SK-N-SH (cell line): ENCODE data around the gene PHF12. TPM values are rescaled to one million over a fixed set of nuclear protein-coding genes. Genes with fewer than 3 reads are reported as not detected.

Experiments
- CTCF ChIA-PET: fragments of 300-600, 350-600 bp; formaldehyde crosslinking; extraction: SDS; loops from one replicate; lab custom pipeline; 2021; lab: Yijun Ruan, JAX
- POLR2A ChIA-PET: fragments of 350-600 bp; sonication (Branson Sonifier 250); formaldehyde crosslinking; extraction: SDS; loops from one replicate; lab custom pipeline; 2020; ENCODE audit warnings: antibody characterized with exemption, inconsistent platforms; lab: Yijun Ruan, JAX
- DNase-seq: peaks from one replicate; pipeline ENCODE4 v3.0.0; 2012
- H2AFZ ChIP-seq: fragments of 200-600 bp; sonication (generic); 2 replicates; pipeline ENCODE4 v1.8.1; 2016; ENCODE audit warnings: antibody characterized with exemption, mild to moderate bottlenecking, low read depth
- H3F3A ChIP-seq: fragments of 200-600 bp; sonication (generic); replicated peaks from 2 replicates; pipeline ENCODE3; 2016; ENCODE audit warnings: antibody characterized with exemption, mild to moderate bottlenecking; ENCODE audit not compliant: insufficient read depth
- H3K27ac ChIP-seq, 2 experiments: fragments of 200-500 bp in 1 of 2; fragments of 200-600 bp in 1 of 2; sonication (Bioruptor generic) in 1 of 2; sonication (generic), shearing (Covaris generic) in 1 of 2; 2 replicates each; pipeline versions ENCODE4 v1.5.1 to v1.6.1; 2014 to 2016; ENCODE audit warnings: low read depth in 2 of 2, inconsistent platforms in 1 of 2, low read length in 1 of 2, mild to moderate bottlenecking in 1 of 2, mixed read lengths in 1 of 2
- H3K27me3 ChIP-seq: fragments of 200-600 bp; sonication (generic), shearing (Covaris generic); 2 replicates; pipeline ENCODE4 v1.6.1; 2016; ENCODE audit warnings: mixed run types; ENCODE audit not compliant: insufficient read depth
- H3K36me3 ChIP-seq, 2 experiments: fragments of 200-500 bp in 1 of 2; fragments of 200-600 bp in 1 of 2; sonication (Bioruptor generic) in 1 of 2; sonication (generic) in 1 of 2; replicated peaks in 1 of 2; 2 replicates each; pipeline versions ENCODE3 to v1.5.1; 2014 to 2016; ENCODE audit warnings: low read length in 1 of 2, mild to moderate bottlenecking in 1 of 2; ENCODE audit not compliant: insufficient read depth in 2 of 2, control insufficient read depth in 1 of 2
- H3K4me1 ChIP-seq, 2 experiments: fragments of 200-500 bp in 1 of 2; fragments of 200-600 bp in 1 of 2; sonication (Bioruptor generic) in 1 of 2; sonication (generic), shearing (Covaris generic) in 1 of 2; 2 replicates each; pipeline versions ENCODE4 v1.5.1 to v1.6.1; 2014 to 2016; ENCODE audit warnings: low read depth in 1 of 2, low read length in 1 of 2, mixed run types in 1 of 2; ENCODE audit not compliant: insufficient read depth in 2 of 2, control insufficient read depth in 1 of 2
- H3K4me2 ChIP-seq: fragments of 200-600 bp; sonication (generic), shearing (Covaris generic); 2 replicates; pipeline ENCODE4 v1.6.1; 2017; ENCODE audit warnings: mixed run types
- H3K4me3 ChIP-seq, 2 experiments: fragments of 200-500 bp in 1 of 2; fragments of 200-600 bp in 1 of 2; sonication (Bioruptor generic) in 1 of 2; sonication (generic), shearing (Covaris generic) in 1 of 2; 2 replicates each; pipeline versions ENCODE4 v1.5.1 to v1.8.1; 2014 to 2016; ENCODE audit warnings: low read depth in 2 of 2, inconsistent platforms in 1 of 2, low read length in 1 of 2, mild to moderate bottlenecking in 1 of 2, mixed read lengths in 1 of 2, moderate library complexity in 1 of 2
- H3K79me2 ChIP-seq: fragments of 200-600 bp; sonication (generic); 2 replicates; pipeline ENCODE4 v1.8.1; 2017; ENCODE audit warnings: mild to moderate bottlenecking; ENCODE audit not compliant: insufficient read depth
- H3K9ac ChIP-seq: fragments of 200-600 bp; sonication (generic); 2 replicates; pipeline ENCODE4 v1.6.1; 2017; ENCODE audit warnings: mixed run types
- H3K9me2 ChIP-seq: fragments of 200-600 bp; sonication (generic); 2 replicates; pipeline ENCODE4 v1.6.1; 2017; ENCODE audit warnings: mixed run types
- H3K9me3 ChIP-seq: fragments of 200-600 bp; sonication (generic); 2 replicates; pipeline ENCODE4 v1.6.1; 2017; ENCODE audit warnings: mixed run types, mild to moderate bottlenecking, moderate library complexity
- H4K20me1 ChIP-seq: fragments of 200-600 bp; sonication (generic); 2 replicates; pipeline ENCODE4 v1.6.1; 2017; ENCODE audit warnings: mild to moderate bottlenecking, mixed run types; ENCODE audit not compliant: insufficient read depth
- CHD2 ChIP-seq: fragments of 150-350 bp; IDR thresholded peaks from 2 replicates; pipeline ENCODE4 v1.6.1; 2018; ENCODE audit warnings: low read length; ENCODE audit not compliant: partially characterized antibody
- CTCF ChIP-seq: fragments of 200-600 bp; sonication (generic); IDR thresholded peaks from 2 replicates; pipeline ENCODE4 v1.6.1; 2017; ENCODE audit warnings: antibody characterized with exemption, mild to moderate bottlenecking, moderate library complexity
- EZH2phosphoT487 ChIP-seq: fragments of 200-600 bp; sonication (generic); IDR thresholded peaks from 2 replicates; pipeline ENCODE4 v1.6.1; 2017; ENCODE audit warnings: low read depth, mixed run types, mild to moderate bottlenecking, antibody characterized with exemption, moderate library complexity, borderline replicate concordance
- FOSL2 ChIP-seq: IDR thresholded peaks from 2 replicates; pipeline ENCODE4 v1.4.0; 2012; ENCODE audit warnings: low read depth, mild to moderate bottlenecking, moderate library complexity, borderline replicate concordance
- GABPA ChIP-seq: IDR thresholded peaks from 2 replicates; pipeline ENCODE4 v1.4.0; 2012; ENCODE audit warnings: low read depth, mild to moderate bottlenecking
- GATA2 ChIP-seq: sonication (generic); formaldehyde crosslinking; IDR thresholded peaks from 2 replicates; pipeline ENCODE4 v1.5.0; 2020; ENCODE audit warnings: mild to moderate bottlenecking, missing genetic modification reagents
- IRF3 ChIP-seq: fragments of 150-350 bp; IDR thresholded peaks from 2 replicates; pipeline ENCODE4 v1.6.1; 2016; ENCODE audit warnings: mild to moderate bottlenecking, low read depth, low read length
- MAX ChIP-seq: IDR thresholded peaks from 2 replicates; pipeline ENCODE4 v1.4.0; 2012; ENCODE audit warnings: low read depth
- MXI1 ChIP-seq: IDR thresholded peaks from 2 replicates; pipeline ENCODE4 v1.6.1; 2012; ENCODE audit warnings: mild to moderate bottlenecking, low read depth, low read length, improper control_type of control experiment
- NFIC ChIP-seq: IDR thresholded peaks from 2 replicates; pipeline ENCODE4 v1.4.0; 2012; ENCODE audit warnings: borderline replicate concordance
- POLR2AphosphoS5 ChIP-seq: IDR thresholded peaks from 2 replicates; pipeline ENCODE4 v1.6.1; 2012; ENCODE audit warnings: low read depth, low read length
- RAD21 ChIP-seq: IDR thresholded peaks from 2 replicates; pipeline ENCODE4 v1.6.1; 2012; ENCODE audit warnings: mild to moderate bottlenecking, low read length
- RCOR1 ChIP-seq: fragments of 150-350 bp; IDR thresholded peaks from 2 replicates; pipeline ENCODE4 v1.6.1; 2017; ENCODE audit warnings: antibody characterized with exemption, low read length
- RFX5 ChIP-seq: IDR thresholded peaks from 2 replicates; pipeline ENCODE4 v1.6.1; 2012; ENCODE audit warnings: mild to moderate bottlenecking, improper control_type of control experiment, low read length
- SIN3A ChIP-seq: IDR thresholded peaks from 2 replicates; pipeline ENCODE4 v1.6.1; 2012; ENCODE audit warnings: low read depth, mild to moderate bottlenecking, low read length, moderate library complexity, borderline replicate concordance
- TCF12 ChIP-seq: IDR thresholded peaks from 2 replicates; pipeline ENCODE4 v1.4.0; 2012
- USF2 ChIP-seq: fragments of 150-350 bp; IDR thresholded peaks from 2 replicates; pipeline ENCODE4 v1.6.1; 2017; ENCODE audit warnings: antibody characterized with exemption, low read length, low read depth, borderline replicate concordance
- ZBTB33 ChIP-seq: IDR thresholded peaks from 2 replicates; pipeline ENCODE4 v1.4.0; 2012; ENCODE audit warnings: low read depth, borderline replicate concordance
- WGBS: methylation state at CpG from one replicate; pipeline ENCODE4 v1.1.6; 2017; ENCODE audit warnings: low lambda C conversion rate; 5-methylcytosine and 5-hydroxymethylcytosine counted together
- polyA plus RNA-seq, 3 experiments: library from polyadenylated mRNA; depleted of rRNA; stranded (reverse); fragments of >200 nt; gene quantifications; 2 replicates each; pipeline ENCODE4 v1.2.3, GENCODE V29; 2012

PHF12 gene
- polyA plus RNA-seq, 1 of the 3 experiments (the other 2 are of a cell fraction), result 24.0 TPM

GRCh38 chr17:28889996-28890395 lies 61.3 kb downstream of the PHF12 start:
- Histone ChIP-seq H3K79me2 (peaks cover 23% of the 10 kb centered on the region), H2AFZ (no peak overlapping the region), H3K9ac (no peak overlapping the region), H3F3A (no peaks in the 10 kb centered on the region), H3K27me3 (no peaks in the 10 kb centered on the region), H3K27ac (no peak overlapping the region), H3K9me2 (no peaks in the 10 kb centered on the region), H3K4me1 (peaks cover 0 to 13% of the 10 kb centered on the region in 2 experiments; a peak in 2 of 4 replicates), H3K9me3 (no peaks in the 10 kb centered on the region), H3K36me3 (peaks cover 0 to 13% of the 10 kb centered on the region in 2 experiments), H4K20me1 (0 out of 2 replicates have a peak, but pooled peaks cover 3% of the 10 kb centered on the region)
- no peak for DNase-seq
- CTCF ChIA-PET, result interaction anchor here (0.7 to 2.9 kb wide), 2 partner anchors 9 to 140 kb away, joined by 3 to 6 read pairs; no protein-coding TSS in a partner anchor
- POLR2A ChIA-PET, result no interaction called here
- TF ChIP-seq RCOR1, result no peak
- no peak for TF ChIP-seq IRF3
- no peak for TF ChIP-seq FOSL2
- no peak for TF ChIP-seq TCF12
- TF ChIP-seq NFIC, result no peak
- TF ChIP-seq CHD2, result no peak
- TF ChIP-seq CTCF, result no peak
- TF ChIP-seq EZH2phosphoT487, result no peak
- no peak for TF ChIP-seq GABPA
- TF ChIP-seq, all 33 proteins: peak for 0
- Histone ChIP-seq H3K4me3 (no peak overlapping the region), H3K4me2 (no peak overlapping the region)
- 95% methylated on average over 5 of the region's 5 CpGs for WGBS

GRCh38 chr17:28888832-28889231 lies 62.5 kb downstream of the PHF12 start:
- Histone ChIP-seq H3K9me3 (no peaks in the 10 kb centered on the region), H3K27ac (no peak overlapping the region), H3K79me2 (peaks cover 17% of the 10 kb centered on the region), H4K20me1 (0 out of 2 replicates have a peak, but pooled peaks cover 3% of the 10 kb centered on the region), H3K4me2 (no peak overlapping the region), H3K9ac (no peak overlapping the region), H3K27me3 (no peaks in the 10 kb centered on the region), H2AFZ (no peak overlapping the region), H3K36me3 (peaks cover 0 to 20% of the 10 kb centered on the region in 2 experiments), H3K4me3 (no peak overlapping the region), H3K9me2 (no peaks in the 10 kb centered on the region), H3F3A (no peaks in the 10 kb centered on the region), H3K4me1 (peaks cover 0 to 9% of the 10 kb centered on the region in 2 experiments; a peak in 2 of 4 replicates)
- CTCF ChIA-PET, result interaction anchor here (0.7 to 2.9 kb wide), 3 partner anchors 125 to 139 kb away, joined by 3 to 6 read pairs (median 4); no protein-coding TSS in a partner anchor
- DNase-seq, result no peak
- WGBS, result 96% methylated on average over 7 of the region's 7 CpGs
- POLR2A ChIA-PET, result no interaction called here
- TF ChIP-seq MXI1 (no peak), POLR2AphosphoS5 (no peak), USF2 (no peak), SIN3A (no peak), TCF12 (no peak), ZBTB33 (no peak), GATA2 (CRISPR knock-in tag) (no peak), FOSL2 (no peak), RFX5 (no peak), MAX (no peak), CTCF (no peak), NFIC (no peak), RAD21 (no peak)
